ENCODE data around the gene VAMP4.

The VAMP4 gene

DNA sequence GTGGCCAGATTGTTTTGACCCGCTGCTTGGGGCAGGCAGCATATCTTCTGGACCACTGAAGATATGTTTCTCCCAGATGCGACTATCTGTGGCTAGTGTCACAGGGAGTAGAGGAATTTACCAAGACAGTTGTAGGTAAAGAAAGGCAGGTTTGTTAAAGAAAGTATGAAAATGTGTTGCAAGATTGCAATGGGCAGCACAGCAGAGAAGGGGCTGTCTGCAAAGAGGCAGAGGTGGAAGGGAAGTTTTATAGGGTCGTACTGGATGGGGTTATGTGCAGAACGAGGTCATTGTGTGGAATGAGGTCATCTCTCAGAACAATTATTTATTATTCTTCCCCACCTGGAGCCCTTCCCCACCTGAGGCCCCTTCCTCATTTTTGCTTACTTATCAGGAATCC lies 15.0 kb upstream of the VAMP4 start:
- Histone ChIP-seq H3K4me1 (ENCODE audit: control insufficient read depth in 1 of 2, insufficient read depth in 1 of 2, low read depth in 1 of 2, low read length in 1 of 2) (no peaks in the 10 kb centered on the region), H3K27ac (no peak overlapping the region), H3K36me3 (no peaks in the 10 kb centered on the region), H3K9me3 (no peaks in the 10 kb centered on the region), H3K4me3 (ENCODE audit: low read depth in 1 of 2, low read length in 1 of 2) (no peak overlapping the region), H3K27me3 (peaks cover 11% of the 10 kb centered on the region)
- TF ChIP-seq, protein P1, sequence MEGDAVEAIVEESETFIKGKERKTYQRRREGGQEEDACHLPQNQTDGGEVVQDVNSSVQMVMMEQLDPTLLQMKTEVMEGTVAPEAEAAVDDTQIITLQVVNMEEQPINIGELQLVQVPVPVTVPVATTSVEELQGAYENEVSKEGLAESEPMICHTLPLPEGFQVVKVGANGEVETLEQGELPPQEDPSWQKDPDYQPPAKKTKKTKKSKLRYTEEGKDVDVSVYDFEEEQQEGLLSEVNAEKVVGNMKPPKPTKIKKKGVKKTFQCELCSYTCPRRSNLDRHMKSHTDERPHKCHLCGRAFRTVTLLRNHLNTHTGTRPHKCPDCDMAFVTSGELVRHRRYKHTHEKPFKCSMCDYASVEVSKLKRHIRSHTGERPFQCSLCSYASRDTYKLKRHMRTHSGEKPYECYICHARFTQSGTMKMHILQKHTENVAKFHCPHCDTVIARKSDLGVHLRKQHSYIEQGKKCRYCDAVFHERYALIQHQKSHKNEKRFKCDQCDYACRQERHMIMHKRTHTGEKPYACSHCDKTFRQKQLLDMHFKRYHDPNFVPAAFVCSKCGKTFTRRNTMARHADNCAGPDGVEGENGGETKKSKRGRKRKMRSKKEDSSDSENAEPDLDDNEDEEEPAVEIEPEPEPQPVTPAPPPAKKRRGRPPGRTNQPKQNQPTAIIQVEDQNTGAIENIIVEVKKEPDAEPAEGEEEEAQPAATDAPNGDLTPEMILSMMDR (IDR thresholded peaks at IDR 0.05) = no peak

- H3K36me3 ChIP-seq = no peaks in the 10 kb centered on the region
- TF ChIP-seq, protein P1 (IDR thresholded peaks at IDR 0.05) = no peak
- peaks cover 8% of the 10 kb centered on the region for H3K27me3 ChIP-seq
- H3K4me1 ChIP-seq (ENCODE audit: control insufficient read depth in 1 of 2, insufficient read depth in 1 of 2, low read depth in 1 of 2, low read length in 1 of 2) = no peaks in the 10 kb centered on the region
- no peak overlapping the region for H3K27ac ChIP-seq
- no peak overlapping the region for H3K4me3 ChIP-seq (ENCODE audit: low read depth in 1 of 2, low read length in 1 of 2)
- H3K9me3 ChIP-seq = no peaks in the 10 kb centered on the region
These were observed 13.1 kb upstream of the VAMP4 start for GRCh38 chr1:171754971-171755370.

DNA sequence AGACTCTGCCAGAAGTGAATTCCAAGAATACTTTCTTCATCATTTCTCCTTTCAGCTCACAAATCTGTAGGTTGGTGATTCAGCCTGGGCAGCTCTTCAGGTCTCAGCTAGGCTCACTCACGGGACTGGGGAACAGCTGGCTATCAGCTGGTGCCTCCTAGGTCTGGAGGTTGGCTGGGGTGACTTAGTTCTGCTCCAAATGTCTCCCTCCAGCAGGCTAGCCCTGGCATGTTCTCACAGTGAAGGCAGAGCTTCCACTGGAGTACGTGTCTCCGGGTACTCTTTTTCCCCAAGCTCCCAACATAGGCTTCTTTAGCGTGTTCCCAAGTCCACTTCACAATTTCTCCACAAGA lies 12.5 kb upstream of the VAMP4 start:
- no peak overlapping the region for H3K4me3 ChIP-seq (ENCODE audit: low read depth in 1 of 2, low read length in 1 of 2)

GRCh38 chr1:171753685-171754352 lies 12.0 kb upstream of the VAMP4 start:
- Histone ChIP-seq H3K4me1 (ENCODE audit: control insufficient read depth in 1 of 2, insufficient read depth in 1 of 2, low read depth in 1 of 2, low read length in 1 of 2) (no peaks in the 10 kb centered on the region), H3K27me3 (peaks cover 10% of the 10 kb centered on the region), H3K27ac (no peak overlapping the region), H3K9me3 (no peaks in the 10 kb centered on the region), H3K4me3 (ENCODE audit: low read depth in 1 of 2, low read length in 1 of 2) (no peak overlapping the region), H3K36me3 (no peaks in the 10 kb centered on the region)
- TF ChIP-seq, protein P1 (IDR thresholded peaks at IDR 0.05) = no peak

More for the DNA sequence above, 12.5 kb upstream of the VAMP4 start:
- no peak overlapping the region for H3K27ac ChIP-seq
- no peaks in the 10 kb centered on the region for H3K9me3 ChIP-seq
- H3K4me1 ChIP-seq (ENCODE audit: control insufficient read depth in 1 of 2, insufficient read depth in 1 of 2, low read depth in 1 of 2, low read length in 1 of 2) = no peaks in the 10 kb centered on the region
- no peaks in the 10 kb centered on the region for H3K36me3 ChIP-seq
- H3K27me3 ChIP-seq = peaks cover 8% of the 10 kb centered on the region
- TF ChIP-seq, protein P1 (IDR thresholded peaks at IDR 0.05) = no peak

DNA sequence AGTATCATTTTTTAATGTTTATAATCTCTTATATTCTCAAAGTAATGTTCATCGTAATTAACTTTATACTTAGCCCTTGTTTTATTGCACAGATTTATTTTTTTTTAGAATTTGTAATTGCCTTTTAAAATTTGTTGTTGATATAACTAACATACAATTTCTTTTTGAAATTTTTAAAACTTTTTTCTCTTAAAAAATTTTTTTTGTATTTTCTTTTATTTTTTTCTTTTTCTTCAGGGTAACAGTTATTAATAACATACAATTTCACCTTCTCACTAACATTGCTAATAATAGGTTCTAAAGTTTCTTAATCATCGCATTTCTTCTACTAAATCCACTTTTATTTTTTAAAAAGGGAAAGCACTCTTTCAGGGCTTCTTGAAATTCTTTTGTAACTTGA lies 11.3 kb upstream of the VAMP4 start:
- TF ChIP-seq, protein P1 (IDR thresholded peaks at IDR 0.05) = no peak

More for the DNA sequence above, 11.3 kb upstream of the VAMP4 start:
- peaks cover 14% of the 10 kb centered on the region for H3K27me3 ChIP-seq
- no peaks in the 10 kb centered on the region for H3K9me3 ChIP-seq
- H3K4me1 ChIP-seq (ENCODE audit: control insufficient read depth in 1 of 2, insufficient read depth in 1 of 2, low read depth in 1 of 2, low read length in 1 of 2) = no peaks in the 10 kb centered on the region
- no peak overlapping the region for H3K4me3 ChIP-seq (ENCODE audit: low read depth in 1 of 2, low read length in 1 of 2)
- H3K36me3 ChIP-seq = no peaks in the 10 kb centered on the region
- no peak overlapping the region for H3K27ac ChIP-seq
